22Rv1 (cell line): Measurements from ENCODE around the gene ANKRD33B.

Experiments
- H3K27ac ChIP-seq: fragments of 450-650 bp; 2 replicates; pipeline ENCODE4 v1.5.1; 2017
- ZFX ChIP-seq: fragments of 450-650 bp; IDR thresholded peaks from 2 replicates; pipeline ENCODE4 v1.6.1; 2017; ENCODE audit warnings: antibody characterized with exemption, borderline replicate concordance
- TF ChIP-seq, protein P1 (sequence below): fragments of 450-650 bp; IDR thresholded peaks from 2 replicates; pipeline ENCODE4 v1.5.1; 2017; ENCODE audit warnings: mild to moderate bottlenecking

The ANKRD33B gene

DNA sequence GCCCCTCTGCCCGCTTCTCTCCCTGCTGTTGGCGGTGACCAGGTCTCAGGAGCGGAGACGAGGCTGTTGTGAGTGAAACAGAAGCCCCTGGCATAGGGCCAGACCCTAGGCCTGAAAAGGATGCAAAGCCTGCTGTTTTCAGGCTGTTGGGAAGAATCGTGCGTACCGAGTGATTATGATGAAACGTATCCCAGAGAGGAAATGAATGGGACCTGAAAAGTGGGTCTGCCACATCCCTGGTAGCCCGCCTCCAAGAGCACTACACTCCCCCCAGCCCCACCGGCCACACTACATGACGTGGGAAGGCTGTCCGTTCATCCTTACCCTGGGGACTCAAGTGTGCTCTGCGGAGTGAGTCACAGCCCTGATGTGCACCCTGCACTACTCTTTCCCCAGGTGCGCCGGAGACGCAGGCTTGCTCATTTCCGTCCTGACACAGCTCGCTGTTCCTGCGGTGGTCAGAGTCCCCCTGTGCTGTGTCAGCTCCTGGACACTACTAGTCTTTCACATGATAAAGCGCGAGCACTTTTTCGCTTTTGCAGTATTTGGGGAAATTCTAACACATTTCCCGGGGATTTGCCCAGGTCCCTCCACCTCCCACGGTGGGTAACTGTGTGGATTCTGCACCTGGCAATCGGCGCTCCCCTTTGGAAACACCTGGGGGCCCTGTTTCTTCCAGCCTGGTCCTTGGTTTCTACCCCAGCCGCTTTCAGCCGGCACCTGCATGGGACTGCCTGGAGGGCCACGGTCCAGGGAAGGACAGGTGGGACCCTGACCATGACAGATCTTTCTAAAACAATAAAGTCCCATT, 91.5 kb downstream of the ANKRD33B start:
- TF ChIP-seq, protein P1, sequence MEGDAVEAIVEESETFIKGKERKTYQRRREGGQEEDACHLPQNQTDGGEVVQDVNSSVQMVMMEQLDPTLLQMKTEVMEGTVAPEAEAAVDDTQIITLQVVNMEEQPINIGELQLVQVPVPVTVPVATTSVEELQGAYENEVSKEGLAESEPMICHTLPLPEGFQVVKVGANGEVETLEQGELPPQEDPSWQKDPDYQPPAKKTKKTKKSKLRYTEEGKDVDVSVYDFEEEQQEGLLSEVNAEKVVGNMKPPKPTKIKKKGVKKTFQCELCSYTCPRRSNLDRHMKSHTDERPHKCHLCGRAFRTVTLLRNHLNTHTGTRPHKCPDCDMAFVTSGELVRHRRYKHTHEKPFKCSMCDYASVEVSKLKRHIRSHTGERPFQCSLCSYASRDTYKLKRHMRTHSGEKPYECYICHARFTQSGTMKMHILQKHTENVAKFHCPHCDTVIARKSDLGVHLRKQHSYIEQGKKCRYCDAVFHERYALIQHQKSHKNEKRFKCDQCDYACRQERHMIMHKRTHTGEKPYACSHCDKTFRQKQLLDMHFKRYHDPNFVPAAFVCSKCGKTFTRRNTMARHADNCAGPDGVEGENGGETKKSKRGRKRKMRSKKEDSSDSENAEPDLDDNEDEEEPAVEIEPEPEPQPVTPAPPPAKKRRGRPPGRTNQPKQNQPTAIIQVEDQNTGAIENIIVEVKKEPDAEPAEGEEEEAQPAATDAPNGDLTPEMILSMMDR: no peak
- no peak for TF ChIP-seq ZFX
- no peak overlapping the region for H3K27ac ChIP-seq

DNA sequence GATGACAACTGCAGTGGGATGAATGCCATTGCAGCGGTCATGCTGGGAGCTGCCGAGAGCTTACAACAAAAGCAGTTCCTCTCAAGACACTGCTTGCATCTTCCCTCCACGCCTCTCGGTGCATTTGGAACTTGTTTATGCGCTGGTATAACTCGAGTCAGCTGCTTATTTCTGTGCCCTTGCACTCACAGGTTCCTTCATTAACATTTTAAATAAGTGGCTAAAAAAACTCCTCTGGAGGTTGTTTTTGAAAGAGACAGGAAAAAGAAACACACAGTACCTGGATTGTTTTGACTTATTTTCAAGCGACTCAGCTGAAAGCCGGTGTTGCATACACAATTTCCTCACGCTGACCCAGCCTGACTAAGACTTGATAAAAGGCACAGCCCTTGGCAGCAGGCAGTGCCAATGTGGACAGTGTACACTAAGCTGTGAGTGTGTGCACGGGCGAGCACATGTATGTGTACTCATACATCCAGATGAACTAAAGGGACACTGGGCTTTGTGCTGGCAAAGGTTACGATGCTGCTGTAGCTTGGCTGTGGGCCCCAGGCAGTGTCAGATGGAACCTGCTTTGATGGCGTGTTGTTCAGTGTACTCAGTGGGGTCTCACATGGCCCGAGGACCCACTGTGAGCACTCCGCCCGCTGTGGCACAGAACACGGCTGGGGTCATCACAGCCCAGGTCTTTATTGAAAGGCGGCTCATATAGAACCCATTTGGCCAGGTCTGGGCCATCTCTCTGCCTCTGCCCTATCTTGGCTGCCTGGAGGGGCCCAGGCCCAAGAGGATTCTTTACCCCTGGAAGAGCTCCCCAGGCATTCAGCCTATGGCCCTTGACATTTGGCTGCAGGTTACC, 92.3 kb downstream of the ANKRD33B start:
- no peak overlapping the region for H3K27ac ChIP-seq
- TF ChIP-seq, protein P1: no peak
- TF ChIP-seq ZFX: no peak

DNA sequence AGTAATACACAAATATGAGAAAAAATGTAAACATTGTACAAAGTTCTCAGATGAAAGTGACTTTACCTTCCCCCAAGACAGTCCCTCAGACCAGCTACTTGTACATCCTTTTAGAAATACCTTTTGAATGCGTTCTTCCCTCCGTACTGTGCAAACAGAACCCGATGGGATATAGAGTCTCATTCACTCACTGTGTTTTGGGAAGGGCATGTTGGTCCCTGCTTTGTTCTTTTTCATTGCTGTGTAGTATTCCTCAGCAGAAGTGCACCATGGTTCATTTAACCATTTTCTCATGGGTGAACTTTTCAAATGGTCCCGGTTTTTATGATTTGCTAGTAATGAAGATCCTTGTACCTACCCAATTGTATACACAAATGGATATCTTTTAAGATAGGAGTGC, 94.4 kb downstream of the ANKRD33B start:
- TF ChIP-seq, protein P1: no peak
- TF ChIP-seq ZFX: no peak
- H3K27ac ChIP-seq: no peak overlapping the region

DNA sequence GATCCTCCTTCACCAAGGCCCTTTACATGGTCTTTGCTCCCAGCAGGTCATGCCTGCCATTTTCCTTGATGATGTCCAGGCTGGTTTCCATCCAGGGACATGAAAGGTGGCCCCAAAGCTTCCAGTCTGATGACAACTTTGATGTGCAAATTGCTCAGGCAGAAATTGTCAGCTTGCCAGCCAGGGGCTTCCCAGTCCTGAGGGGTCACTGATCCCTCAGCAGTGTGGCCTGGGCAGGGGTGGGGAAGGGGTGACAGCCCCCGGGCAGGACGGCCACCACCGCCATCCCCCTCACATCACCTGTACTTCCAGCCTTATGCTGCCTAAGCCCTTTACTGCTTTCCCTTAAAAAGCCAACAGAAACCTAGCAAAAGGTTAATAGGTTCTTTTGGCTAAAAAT, 96.3 kb downstream of the ANKRD33B start:
- H3K27ac ChIP-seq: no peak overlapping the region
- TF ChIP-seq ZFX: no peak
- TF ChIP-seq, protein P1: no peak

DNA sequence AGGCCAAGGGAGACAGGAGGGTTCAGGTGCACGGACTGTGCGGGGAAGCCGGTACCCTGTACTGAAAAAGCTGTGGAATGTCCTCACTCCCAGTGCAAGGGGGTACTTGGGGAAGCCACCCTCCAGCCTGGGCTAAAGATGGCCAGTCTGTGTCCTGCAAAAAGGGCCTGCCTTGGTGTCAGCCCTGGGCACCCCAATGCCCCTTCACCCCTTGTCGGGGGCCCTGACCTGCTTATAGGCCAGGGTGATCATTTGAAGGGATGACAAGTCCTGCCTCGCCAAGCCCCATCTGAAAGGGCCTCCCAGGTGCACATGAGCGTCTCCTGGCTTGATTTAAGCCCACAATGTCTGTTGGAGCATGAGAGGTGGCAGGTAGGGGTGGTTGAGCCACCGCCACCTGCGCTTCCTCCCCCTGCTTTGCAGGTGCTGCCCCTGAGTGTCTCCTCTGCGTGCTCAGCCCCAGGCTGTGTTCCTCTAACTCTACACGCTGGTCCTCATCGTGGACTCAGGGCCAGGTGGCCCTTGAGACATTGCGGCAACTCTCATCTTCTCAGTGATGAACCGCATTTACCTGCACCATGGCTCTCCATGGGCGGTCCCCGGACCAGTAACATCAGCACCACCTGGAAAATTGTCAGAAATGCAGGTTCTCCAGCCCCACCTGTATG, 97.0 kb downstream of the ANKRD33B start:
- no peak for TF ChIP-seq ZFX
- TF ChIP-seq, protein P1: no peak
- no peak overlapping the region for H3K27ac ChIP-seq

DNA sequence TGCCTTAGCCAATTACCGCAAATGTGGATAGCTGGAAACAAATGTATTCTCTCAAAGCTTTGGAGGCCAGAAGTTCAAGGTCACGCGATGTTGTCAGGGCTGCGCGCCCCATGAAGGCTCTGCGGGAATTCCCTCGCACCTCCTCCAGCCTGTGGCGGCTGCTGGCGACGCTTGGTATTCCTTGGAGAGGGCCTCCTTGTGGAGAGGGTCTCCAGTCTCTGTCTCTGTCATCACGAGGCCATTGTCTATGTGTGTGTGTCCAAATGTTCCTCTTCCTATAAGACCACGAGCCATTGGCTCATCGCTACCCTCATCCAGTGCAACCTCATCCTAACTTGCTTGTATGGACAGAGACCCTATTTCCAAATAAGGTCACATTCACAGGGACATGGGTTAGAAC, 97.5 kb downstream of the ANKRD33B start:
- H3K27ac ChIP-seq: no peak overlapping the region
- TF ChIP-seq ZFX: no peak
- TF ChIP-seq, protein P1: no peak

DNA sequence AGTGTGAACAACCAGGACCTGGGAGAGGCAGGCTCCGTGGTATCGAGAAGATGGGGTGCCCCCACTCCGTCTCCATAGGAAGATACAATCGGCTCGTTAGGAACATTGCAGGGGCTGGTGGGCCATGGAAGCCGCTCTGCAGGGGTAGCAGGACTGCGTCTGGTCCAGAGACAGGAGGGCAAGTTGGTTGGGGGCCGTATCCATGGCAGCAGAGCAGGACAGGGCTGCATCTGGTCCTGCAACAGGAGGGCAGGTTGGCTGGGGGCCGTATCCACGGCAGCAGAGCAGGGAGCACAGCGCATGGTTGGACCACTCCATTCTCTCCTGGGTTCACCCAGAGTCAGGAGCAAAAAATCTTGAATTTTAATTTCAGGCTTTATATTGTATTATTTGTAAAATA, 98.2 kb downstream of the ANKRD33B start:
- H3K27ac ChIP-seq: no peak overlapping the region
- TF ChIP-seq ZFX: no peak
- TF ChIP-seq, protein P1: no peak
